ENCODE results near the gene MUSK. TPM values are rescaled to one million over a fixed set of nuclear protein-coding genes. Genes with fewer than 3 reads are reported as not detected.

The MUSK gene
- total and polyA plus RNA-seq, 2 of the 8 experiments (the other 6 are each of a cell fraction or from before 2014, with no cell fraction given), result not detected

DNA sequence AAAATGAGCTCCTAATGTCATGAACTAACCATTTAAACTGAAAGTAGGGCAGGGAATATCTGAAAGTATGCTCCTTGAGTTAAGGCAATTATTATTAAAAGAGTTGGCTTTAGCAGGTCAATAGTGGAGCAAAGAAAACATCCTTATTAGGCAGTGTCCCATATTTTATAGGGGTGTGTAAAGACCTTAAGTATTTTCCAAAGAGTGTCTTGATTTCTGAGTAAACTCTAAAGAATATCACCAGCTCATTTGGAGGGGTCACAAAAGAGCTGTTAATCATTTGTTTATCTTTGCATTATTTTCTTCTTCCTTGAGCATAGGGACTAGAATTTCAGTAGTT, 109.3 kb downstream of the MUSK start:
- Histone ChIP-seq H3K79me1 (ENCODE audit: low read depth, low read length) (no peaks in the 10 kb centered on the region), H2BK12ac (ENCODE audit: low read depth, low read length) (no peak overlapping the region), H3K4me1 (replicated peaks in 1 of 4; ENCODE audit: control insufficient read depth in 3 of 4, insufficient read depth in 4 of 4, low read length in 3 of 4) (no peaks in the 10 kb centered on the region), H3K4me2 (ENCODE audit: insufficient read depth in 1 of 2, low read depth in 2 of 2, low read length in 2 of 2) (no peak overlapping the region), H3K9ac (replicated peaks in 1 of 4; ENCODE audit: extremely low read depth in 1 of 4, low read depth in 3 of 4, low read length in 3 of 4) (no peak overlapping the region), H2AFZ (ENCODE audit: low read length) (no peak overlapping the region), H3K14ac (ENCODE audit: insufficient read length) (no peak overlapping the region), H3K9me3 (ENCODE audit: insufficient read depth in 2 of 2, low read depth in 1 of 2, low read length in 1 of 2) (no peaks in the 10 kb centered on the region), H2BK5ac (ENCODE audit: low read depth, low read length) (no peak overlapping the region), H4K20me1 (replicated peaks in 1 of 2; ENCODE audit: control insufficient read depth in 1 of 2, insufficient read depth in 2 of 2, low read length in 2 of 2) (no peaks in the 10 kb centered on the region), H3K27ac (ENCODE audit: low read depth, low read length) (no peak overlapping the region), H3K23me2 (ENCODE audit: low read depth, low read length) (no peaks in the 10 kb centered on the region), H2BK20ac (ENCODE audit: low read length) (no peak overlapping the region), H2AK5ac (ENCODE audit: low read depth, low read length) (no peak overlapping the region), H4K8ac (ENCODE audit: extremely low read depth, insufficient read depth, low read length) (no peak overlapping the region), H3K4ac (replicated peaks; ENCODE audit: insufficient read length, low read depth, low read length) (no peak overlapping the region), H3K18ac (ENCODE audit: extremely low read depth, low read length) (no peak overlapping the region), H3K56ac (replicated peaks; ENCODE audit: insufficient read length, low read depth, low read length) (no peak overlapping the region), H3K23ac (ENCODE audit: insufficient read length) (no peak overlapping the region), H3K27me3 (replicated peaks in 1 of 4; ENCODE audit: control insufficient read depth in 3 of 4, extremely low read depth in 1 of 4, insufficient read depth in 3 of 4, low read length in 3 of 4) (no peaks in the 10 kb centered on the region), H2BK120ac (replicated peaks; ENCODE audit: low read depth, low read length) (no peak overlapping the region), H4K5ac (ENCODE audit: insufficient read length, low read depth, low read length) (no peak overlapping the region), H2BK15ac (ENCODE audit: low read length) (no peak overlapping the region), H3K79me2 (ENCODE audit: control insufficient read depth in 1 of 2, insufficient read depth in 2 of 2, low read length in 2 of 2) (no peaks in the 10 kb centered on the region), H3K36me3 (ENCODE audit: control insufficient read depth in 2 of 4, insufficient read depth in 4 of 4, low read length in 3 of 4) (no peaks in the 10 kb centered on the region), H4K91ac (replicated peaks; ENCODE audit: insufficient read length, low read length) (no peak overlapping the region), H3K4me3 (ENCODE audit: extremely low read depth in 1 of 4, insufficient read depth in 2 of 4, low read depth in 3 of 4, low read length in 4 of 4) (no peak overlapping the region)
- no peak for TF ChIP-seq SP1 (IDR thresholded peaks at IDR 0.05; ENCODE audit: low read depth, low read length)
- no peak for TF ChIP-seq TEAD4 (IDR thresholded peaks at IDR 0.05; ENCODE audit: low read depth, low read length)
- TF ChIP-seq SP2 (IDR thresholded peaks at IDR 0.05; ENCODE audit: low read length), result no peak
- no peak for TF ChIP-seq CBX8 (IDR thresholded peaks at IDR 0.05; ENCODE audit: borderline replicate concordance, low read depth, low read length)
- no peak for TF ChIP-seq SAP30 (IDR thresholded peaks at IDR 0.05; ENCODE audit: insufficient read depth, insufficient replicate concordance, low read length)
- TF ChIP-seq, protein P1, sequence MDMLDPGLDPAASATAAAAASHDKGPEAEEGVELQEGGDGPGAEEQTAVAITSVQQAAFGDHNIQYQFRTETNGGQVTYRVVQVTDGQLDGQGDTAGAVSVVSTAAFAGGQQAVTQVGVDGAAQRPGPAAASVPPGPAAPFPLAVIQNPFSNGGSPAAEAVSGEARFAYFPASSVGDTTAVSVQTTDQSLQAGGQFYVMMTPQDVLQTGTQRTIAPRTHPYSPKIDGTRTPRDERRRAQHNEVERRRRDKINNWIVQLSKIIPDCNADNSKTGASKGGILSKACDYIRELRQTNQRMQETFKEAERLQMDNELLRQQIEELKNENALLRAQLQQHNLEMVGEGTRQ (IDR thresholded peaks at IDR 0.05; ENCODE audit: low read length), result no peak
- TF ChIP-seq ZNF274 (IDR thresholded peaks at IDR 0.05; ENCODE audit: borderline replicate concordance, extremely low read depth, low read length), result no peak
- TF ChIP-seq, protein P2, sequence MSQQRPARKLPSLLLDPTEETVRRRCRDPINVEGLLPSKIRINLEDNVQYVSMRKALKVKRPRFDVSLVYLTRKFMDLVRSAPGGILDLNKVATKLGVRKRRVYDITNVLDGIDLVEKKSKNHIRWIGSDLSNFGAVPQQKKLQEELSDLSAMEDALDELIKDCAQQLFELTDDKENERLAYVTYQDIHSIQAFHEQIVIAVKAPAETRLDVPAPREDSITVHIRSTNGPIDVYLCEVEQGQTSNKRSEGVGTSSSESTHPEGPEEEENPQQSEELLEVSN (IDR thresholded peaks at IDR 0.05), result no peak
- no peak for TF ChIP-seq ASH2L (IDR thresholded peaks at IDR 0.05; ENCODE audit: low read length)
- no peak for TF ChIP-seq MAX (IDR thresholded peaks at IDR 0.05)
- ChIA-PET POLR2A (ENCODE audit: partially characterized antibody) (no interaction called here), CTCF (ENCODE audit: partially characterized antibody) (no interaction called here)
- no peak for FAIRE-seq
- no peak for DNase-seq (ENCODE audit: low read depth in 1 of 2, low spot score in 2 of 2)
